ENCODE measurements around the gene TRIM26.

DNA sequence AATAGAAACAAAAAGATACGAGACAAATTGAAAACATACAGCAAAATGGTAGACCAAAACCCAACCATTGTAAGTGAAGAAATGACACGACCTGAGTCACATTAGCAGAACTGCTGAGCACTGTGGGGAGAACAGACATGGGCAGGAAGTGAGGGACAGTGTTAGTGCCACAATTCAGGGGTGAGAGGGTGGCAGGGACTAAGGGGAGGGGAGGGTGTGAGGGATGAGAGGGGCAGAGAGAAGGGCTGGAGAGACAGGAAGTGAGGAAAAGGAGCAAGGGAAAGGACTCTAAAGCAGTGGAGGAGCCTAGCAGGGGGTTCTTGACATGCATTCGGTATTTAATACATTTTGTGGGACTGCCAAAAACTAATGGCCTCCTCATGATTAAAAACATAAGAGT, 45.0 kb upstream of the TRIM26 start:
- TF ChIP-seq, protein P1, sequence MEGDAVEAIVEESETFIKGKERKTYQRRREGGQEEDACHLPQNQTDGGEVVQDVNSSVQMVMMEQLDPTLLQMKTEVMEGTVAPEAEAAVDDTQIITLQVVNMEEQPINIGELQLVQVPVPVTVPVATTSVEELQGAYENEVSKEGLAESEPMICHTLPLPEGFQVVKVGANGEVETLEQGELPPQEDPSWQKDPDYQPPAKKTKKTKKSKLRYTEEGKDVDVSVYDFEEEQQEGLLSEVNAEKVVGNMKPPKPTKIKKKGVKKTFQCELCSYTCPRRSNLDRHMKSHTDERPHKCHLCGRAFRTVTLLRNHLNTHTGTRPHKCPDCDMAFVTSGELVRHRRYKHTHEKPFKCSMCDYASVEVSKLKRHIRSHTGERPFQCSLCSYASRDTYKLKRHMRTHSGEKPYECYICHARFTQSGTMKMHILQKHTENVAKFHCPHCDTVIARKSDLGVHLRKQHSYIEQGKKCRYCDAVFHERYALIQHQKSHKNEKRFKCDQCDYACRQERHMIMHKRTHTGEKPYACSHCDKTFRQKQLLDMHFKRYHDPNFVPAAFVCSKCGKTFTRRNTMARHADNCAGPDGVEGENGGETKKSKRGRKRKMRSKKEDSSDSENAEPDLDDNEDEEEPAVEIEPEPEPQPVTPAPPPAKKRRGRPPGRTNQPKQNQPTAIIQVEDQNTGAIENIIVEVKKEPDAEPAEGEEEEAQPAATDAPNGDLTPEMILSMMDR (IDR thresholded peaks at IDR 0.05; ENCODE audit: low read depth, low read length, poor library complexity, severe bottlenecking), result no peak
- no peak for TF ChIP-seq EZH2phosphoT487 (IDR thresholded peaks at IDR 0.05; ENCODE audit: borderline replicate concordance, low read length)

Measured in DOHH2 (cell line).